NCI-H345 treated with DMSO at 0.1 percent for 48 hours (cell line): ENCODE results near the gene IL32.
A peak's percentile ranks its signal among the peaks of the same experiment; 100 is the strongest.

Experiments used
- DNase-seq: peaks from one replicate; lab custom pipeline; 2025; ENCODE audit not compliant: unreplicated experiment; lab: John Stamatoyannopoulos, UW

Gene IL32

GRCh38 chr16:3027983-3028715 lies 37.3 kb upstream of the IL32 start:
- DNase-seq, result peak; percentile 59

GRCh38 chr16:3028716-3029319 lies 36.6 kb upstream of the IL32 start:
- no peak for DNase-seq

DNA sequence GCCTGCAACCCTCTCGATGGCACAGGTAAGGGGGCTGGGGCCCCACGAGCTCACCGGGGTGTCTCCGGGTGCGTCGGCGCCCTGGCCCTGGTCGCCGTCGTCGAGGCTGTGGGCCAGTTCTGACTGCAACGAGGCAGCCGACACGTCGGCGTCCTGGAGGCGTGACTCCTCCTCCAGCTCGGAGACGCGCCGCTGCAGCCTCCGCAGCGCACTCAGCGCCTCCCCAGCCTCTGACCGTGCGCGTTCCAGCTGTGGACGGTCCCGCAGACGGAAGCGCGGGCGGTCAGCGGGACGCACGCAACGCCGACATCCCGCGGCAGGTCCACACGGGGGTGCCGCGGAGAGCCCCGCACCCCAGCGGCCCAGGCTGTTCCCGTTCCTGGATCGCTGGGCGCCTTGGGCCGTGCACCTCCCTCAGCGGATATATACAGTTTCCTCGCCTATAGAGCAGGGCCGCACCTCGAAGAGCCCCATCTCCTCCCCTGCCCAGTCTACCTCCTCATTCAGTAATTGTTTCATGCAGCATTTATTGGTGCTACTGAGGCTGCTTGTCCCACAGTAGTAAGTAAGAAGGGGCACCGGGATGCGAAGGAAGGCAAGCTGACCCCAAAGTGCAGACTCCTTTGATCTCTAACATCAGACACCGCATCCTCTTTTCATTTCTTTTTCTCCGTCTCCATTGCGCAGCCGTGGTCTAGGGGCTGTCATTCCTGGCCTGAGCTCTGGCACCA lies 35.8 kb upstream of the IL32 start:
- DNase-seq, result no peak

DNA sequence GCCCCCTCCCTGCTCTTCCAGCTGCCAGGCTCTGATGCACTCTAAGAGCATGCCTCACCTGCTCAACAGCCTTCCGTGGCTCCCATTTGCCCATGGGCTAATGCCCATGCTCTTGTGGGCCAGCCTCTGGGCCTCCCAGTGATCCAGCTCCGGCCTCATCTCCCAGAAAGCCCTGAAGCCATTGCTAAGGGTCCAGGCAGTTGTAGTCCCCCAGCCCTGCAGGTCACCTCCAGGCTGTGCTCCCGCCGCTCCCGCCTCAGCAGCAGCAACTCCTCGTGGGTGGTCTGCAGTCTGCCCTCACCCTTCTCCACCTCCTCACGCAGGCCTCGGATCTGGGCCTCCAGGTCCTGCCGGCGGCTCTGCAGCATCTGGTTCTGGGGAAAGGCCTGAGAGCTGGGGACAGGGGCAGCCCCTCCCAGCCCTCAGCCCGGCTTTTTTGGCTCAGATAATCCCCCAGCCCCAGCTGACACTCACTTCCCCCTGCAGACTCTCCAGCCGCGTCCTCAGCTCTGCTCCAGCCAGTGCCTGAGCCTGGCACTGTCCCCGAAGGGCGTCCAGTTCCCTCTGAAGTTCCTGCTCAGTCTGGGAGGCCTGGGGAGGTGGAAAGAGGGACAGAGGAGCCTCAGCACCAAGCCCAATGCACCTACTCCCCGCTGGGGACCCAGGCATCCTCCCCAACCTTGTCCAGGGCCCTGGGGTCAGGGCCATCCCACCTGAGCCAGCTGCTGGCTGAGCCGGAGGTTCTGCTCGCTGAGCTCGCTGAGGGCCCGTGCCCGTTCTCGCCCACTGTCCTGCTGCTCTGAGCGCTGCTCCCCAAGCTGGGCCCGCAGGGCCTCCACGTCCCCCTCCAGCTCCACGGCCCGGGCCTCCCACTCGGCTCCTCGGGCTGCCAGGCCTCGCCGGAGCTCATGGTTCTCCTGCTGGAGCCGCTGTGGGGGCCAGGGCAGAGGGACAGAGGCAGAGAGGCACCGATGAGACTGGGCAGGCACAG lies 34.9 kb upstream of the IL32 start:
- no peak for DNase-seq

GRCh38 chr16:3032624-3033023 lies 32.8 kb upstream of the IL32 start:
- DNase-seq, result no peak

DNA sequence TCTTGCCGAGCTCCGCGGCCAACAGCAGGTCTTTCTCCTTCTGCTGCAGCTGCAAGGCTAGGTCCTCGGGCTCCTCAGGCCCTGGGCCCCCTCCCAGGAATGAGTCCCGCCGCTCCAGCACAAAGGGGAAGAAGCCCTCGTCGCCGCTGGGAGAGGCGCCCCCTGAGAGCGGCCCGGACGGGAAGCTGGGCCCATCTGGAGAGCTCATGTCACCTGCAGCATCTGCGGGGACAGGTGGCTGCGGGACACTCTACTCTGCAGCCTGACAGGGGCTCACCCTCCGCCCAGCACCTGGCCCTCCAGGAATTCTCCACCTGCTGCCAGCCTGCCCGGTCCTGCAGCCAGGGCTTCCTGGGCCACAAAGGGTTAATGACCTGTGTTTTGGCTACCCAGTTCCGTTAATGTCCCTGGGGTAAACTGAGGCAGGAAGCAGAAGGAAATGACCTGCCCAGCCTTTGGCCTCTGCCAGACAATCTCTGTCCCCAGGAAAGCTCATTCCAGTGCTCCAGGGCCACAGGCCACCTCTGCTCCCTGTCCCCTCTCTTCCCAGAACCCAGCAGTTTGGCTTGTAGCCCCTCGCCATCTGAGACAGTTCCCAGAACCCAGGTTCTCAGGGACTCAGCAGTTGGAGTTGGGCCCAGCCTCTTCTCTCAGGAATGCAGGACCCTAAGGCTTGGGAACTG lies 30.0 kb upstream of the IL32 start:
- DNase-seq, result no peak

DNA sequence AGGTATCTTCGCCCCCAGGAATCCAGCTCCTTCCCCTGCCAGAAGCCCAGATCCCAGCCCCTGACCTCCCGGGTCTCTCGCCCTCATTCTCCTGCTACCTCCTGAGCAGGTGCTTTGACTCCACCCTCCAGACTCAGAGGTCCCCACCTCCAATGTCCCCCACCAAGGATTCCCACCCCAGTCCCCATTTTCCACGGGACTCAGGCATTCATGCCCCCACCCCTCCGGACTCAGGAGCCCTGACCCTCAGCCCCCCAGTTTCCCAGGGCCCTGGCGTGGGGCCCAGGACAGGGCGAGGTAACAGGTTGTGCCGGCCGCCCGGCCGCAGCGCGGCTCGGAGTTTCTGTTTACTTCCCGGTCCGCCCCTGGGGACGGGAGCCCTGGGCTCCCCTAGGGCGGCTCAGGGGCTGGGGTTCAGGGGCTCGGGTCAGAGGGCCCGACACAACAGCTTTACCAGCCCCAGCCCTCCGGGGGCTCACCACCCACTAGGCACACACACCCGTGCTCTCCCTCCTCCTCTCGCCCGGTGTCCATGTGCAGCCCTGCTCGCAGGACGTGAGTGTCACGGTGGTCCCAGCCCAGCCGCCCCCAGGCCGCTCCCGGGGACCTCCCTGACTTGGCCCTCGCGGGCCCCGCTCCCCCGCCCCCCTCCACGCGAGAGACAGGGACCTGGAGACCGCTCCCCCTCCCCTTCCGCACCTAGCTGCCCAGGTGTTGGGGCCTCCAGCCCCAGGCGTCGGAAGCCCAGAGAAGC lies 29.3 kb upstream of the IL32 start:
- no peak for DNase-seq

- DNase-seq, result no peak
Observed at GRCh38 chr16:3036726-3037315, 28.6 kb upstream of the IL32 start, which contains the start of gene BICDL2. Gene BICDL2, minus strand, starts transcription at chr16:3036944. Its CDS starts 1,448 bp downstream, at chr16:3035496.

GRCh38 chr16:3038256-3038655 lies 27.2 kb upstream of the IL32 start:
- peak; percentile 46 for DNase-seq

DNA sequence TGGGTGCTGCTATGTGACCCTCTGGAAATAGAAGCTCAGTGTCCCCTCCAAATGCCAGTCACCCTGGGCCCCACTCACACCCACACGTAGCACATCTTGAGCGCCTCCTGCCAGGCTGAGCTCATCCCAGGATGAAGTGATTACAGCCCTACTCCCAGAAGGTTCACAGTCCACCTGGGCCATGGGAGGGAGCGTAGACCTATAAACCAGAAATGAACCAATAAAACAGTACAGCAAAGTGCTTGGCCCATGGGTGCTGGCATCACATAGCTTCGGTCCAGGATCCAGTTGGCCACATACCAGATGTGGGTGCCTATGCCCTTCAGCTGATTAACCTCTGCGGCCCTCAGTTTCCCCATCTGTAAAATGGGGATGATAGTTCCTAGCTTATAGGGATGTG lies 26.5 kb upstream of the IL32 start:
- DNase-seq, result no peak

DNA sequence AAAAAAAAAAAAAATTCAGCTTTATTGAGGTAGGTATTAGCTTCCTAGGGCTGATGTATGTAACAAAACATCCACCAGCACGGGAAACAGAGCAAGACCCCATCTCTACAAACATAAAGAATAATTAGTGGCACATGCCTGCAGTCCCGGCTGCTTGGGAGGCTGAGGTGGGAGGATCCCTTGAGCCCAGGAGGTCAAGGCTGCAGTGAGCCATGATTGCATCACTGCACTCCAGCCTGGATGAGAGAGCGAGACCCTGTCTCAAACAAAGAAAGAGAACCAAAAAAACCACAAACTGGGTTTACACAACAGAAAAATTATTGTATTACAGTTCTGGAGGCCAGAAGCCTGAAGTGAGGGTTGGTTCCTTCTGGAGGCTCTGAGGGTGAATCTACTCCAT lies 23.1 kb upstream of the IL32 start:
- no peak for DNase-seq

- DNase-seq, result no peak
Observed at GRCh38 chr16:3044708-3045107, 20.7 kb upstream of the IL32 start.

GRCh38 chr16:3045758-3046640 lies 19.4 kb upstream of the IL32 start, which contains the start of gene MMP25:
Gene MMP25, plus strand, starts transcription at chr16:3046561. Its CDS starts 357 bp downstream, at chr16:3046918.
- no peak for DNase-seq

GRCh38 chr16:3046641-3047386 lies 18.6 kb upstream of the IL32 start:
- no peak for DNase-seq

DNA sequence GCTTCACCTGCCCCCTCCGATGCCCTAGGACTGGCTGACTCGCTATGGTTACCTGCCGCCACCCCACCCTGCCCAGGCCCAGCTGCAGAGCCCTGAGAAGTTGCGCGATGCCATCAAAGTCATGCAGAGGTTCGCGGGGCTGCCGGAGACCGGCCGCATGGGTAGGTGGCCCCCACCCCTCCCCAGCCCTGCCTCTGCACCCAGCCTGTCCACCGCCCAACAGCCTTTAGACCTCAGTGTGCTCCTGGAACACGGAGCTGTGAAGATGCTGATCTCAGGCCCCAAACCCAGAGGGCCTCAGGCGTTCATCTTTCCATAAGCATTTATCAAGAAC lies 18.1 kb upstream of the IL32 start:
- DNase-seq, result no peak

DNA sequence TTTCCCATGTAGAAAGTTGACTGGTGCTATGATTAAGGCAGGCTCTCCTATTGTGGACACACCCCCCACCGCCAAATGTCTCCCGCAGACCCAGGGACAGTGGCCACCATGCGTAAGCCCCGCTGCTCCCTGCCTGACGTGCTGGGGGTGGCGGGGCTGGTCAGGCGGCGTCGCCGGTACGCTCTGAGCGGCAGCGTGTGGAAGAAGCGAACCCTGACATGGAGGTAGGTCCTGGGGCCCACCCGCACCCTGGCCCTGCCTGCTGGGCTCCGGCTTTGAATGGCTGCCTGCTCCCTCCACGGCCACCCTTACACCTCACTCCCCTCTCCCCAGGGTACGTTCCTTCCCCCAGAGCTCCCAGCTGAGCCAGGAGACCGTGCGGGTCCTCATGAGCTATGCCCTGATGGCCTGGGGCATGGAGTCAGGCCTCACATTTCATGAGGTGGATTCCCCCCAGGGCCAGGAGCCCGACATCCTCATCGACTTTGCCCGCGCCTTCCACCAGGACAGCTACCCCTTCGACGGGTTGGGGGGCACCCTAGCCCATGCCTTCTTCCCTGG lies 15.4 kb upstream of the IL32 start:
- DNase-seq, result no peak

- DNase-seq, result no peak
Observed at GRCh38 chr16:3050487-3050886, 15.0 kb upstream of the IL32 start.
